ENCODE results near the gene SPACDR. TPM values are rescaled to one million over a fixed set of nuclear protein-coding genes. Genes with fewer than 3 reads are reported as not detected.
A peak's percentile ranks its signal among the peaks of the same experiment; 100 is the strongest.

Gene SPACDR
- total RNA-seq, 2 donors from 2014 or later, result not detected

GRCh38 chr7:100486753-100487446, 22.8 kb upstream of the SPACDR start:
- Histone ChIP-seq H3K4me3 (no peak overlapping the region), H3K36me3 (no peaks in the 10 kb centered on the region), H3K9me3 (no peaks in the 10 kb centered on the region), H3K4me1 (peaks cover 0 to 9% of the 10 kb centered on the region in 2 donors), H3K27me3 (no peaks in the 10 kb centered on the region), H3K27ac (no peak overlapping the region)
- no peak for DNase-seq (ENCODE audit: low spot score)
- TF ChIP-seq, protein P1, sequence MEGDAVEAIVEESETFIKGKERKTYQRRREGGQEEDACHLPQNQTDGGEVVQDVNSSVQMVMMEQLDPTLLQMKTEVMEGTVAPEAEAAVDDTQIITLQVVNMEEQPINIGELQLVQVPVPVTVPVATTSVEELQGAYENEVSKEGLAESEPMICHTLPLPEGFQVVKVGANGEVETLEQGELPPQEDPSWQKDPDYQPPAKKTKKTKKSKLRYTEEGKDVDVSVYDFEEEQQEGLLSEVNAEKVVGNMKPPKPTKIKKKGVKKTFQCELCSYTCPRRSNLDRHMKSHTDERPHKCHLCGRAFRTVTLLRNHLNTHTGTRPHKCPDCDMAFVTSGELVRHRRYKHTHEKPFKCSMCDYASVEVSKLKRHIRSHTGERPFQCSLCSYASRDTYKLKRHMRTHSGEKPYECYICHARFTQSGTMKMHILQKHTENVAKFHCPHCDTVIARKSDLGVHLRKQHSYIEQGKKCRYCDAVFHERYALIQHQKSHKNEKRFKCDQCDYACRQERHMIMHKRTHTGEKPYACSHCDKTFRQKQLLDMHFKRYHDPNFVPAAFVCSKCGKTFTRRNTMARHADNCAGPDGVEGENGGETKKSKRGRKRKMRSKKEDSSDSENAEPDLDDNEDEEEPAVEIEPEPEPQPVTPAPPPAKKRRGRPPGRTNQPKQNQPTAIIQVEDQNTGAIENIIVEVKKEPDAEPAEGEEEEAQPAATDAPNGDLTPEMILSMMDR (IDR thresholded peaks at IDR 0.05), result no peak

DNA sequence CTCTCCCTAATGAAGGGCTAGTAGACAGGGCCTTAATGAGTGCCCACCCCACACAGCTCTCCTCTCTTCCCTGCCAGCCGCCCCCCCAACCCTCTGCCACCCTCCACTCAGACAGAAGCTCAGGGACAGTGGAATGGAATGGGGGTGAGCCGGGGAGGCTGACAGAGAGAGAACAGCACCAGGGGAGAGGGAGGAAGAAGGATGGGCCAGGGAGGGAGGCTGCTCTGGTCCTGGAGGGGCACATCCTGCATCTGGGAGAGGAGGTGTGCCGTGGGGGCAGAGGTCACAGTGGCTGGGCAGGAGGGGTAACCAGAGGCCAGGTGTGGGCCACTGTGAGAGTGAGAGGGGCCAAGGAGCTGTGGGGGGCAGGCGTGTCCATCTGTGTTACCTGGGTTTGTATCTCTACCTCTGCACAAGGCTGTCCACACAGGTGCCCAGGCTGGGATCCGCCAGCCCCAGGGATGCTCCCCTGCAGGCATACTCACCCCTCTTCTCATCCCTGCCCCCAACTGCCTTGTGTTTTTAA, 22.1 kb upstream of the SPACDR start:
- H3K4me3 ChIP-seq, result no peak overlapping the region
- TF ChIP-seq, protein P1 (IDR thresholded peaks at IDR 0.05), result no peak
- H3K36me3 ChIP-seq, result no peaks in the 10 kb centered on the region

DNA sequence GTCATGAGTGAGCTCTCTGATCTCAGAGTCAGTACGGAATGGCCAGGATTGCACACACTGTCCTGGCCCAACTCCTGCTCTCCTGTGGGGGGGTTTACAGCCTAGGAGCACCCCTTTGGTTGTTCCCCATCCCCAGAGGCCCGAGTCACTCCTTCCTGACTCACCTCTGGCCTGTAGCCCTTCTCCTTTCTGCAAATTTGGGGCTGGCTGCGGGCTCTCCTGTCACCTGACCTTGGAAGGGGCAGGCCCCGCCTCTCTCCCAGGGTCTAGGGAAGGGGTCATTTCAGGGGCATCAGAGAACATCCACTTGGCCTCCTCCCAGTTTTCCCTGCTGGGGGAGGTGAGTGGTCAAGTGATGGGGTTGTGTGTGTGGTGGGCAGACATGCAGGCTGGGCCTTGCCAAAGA, 21.4 kb upstream of the SPACDR start:
- TF ChIP-seq, protein P1 (IDR thresholded peaks at IDR 0.05), result no peak
- no peaks in the 10 kb centered on the region for H3K27me3 ChIP-seq
- no peak overlapping the region for H3K4me3 ChIP-seq
- no peaks in the 10 kb centered on the region for H3K9me3 ChIP-seq
- peaks cover 0 to 9% of the 10 kb centered on the region in 2 donors for H3K4me1 ChIP-seq
- H3K27ac ChIP-seq, result no peak overlapping the region
- no peak for DNase-seq (ENCODE audit: low spot score)
- no peaks in the 10 kb centered on the region for H3K36me3 ChIP-seq

More for the DNA sequence above, 22.1 kb upstream of the SPACDR start:
- peaks cover 0 to 9% of the 10 kb centered on the region in 2 donors for H3K4me1 ChIP-seq
- no peak overlapping the region for H3K27ac ChIP-seq
- H3K27me3 ChIP-seq, result no peaks in the 10 kb centered on the region
- H3K9me3 ChIP-seq, result no peaks in the 10 kb centered on the region
- no peak for DNase-seq (ENCODE audit: low spot score)

- Histone ChIP-seq H3K27ac (no peak overlapping the region), H3K36me3 (no peaks in the 10 kb centered on the region), H3K4me3 (no peak overlapping the region), H3K4me1 (peaks cover 0 to 11% of the 10 kb centered on the region in 2 donors), H3K27me3 (no peaks in the 10 kb centered on the region), H3K9me3 (no peaks in the 10 kb centered on the region)
- TF ChIP-seq, protein P1 (IDR thresholded peaks at IDR 0.05), result no peak
- DNase-seq (ENCODE audit: low spot score), result no peak
Observed at GRCh38 chr7:100484673-100485045, 20.6 kb upstream of the SPACDR start.

DNA sequence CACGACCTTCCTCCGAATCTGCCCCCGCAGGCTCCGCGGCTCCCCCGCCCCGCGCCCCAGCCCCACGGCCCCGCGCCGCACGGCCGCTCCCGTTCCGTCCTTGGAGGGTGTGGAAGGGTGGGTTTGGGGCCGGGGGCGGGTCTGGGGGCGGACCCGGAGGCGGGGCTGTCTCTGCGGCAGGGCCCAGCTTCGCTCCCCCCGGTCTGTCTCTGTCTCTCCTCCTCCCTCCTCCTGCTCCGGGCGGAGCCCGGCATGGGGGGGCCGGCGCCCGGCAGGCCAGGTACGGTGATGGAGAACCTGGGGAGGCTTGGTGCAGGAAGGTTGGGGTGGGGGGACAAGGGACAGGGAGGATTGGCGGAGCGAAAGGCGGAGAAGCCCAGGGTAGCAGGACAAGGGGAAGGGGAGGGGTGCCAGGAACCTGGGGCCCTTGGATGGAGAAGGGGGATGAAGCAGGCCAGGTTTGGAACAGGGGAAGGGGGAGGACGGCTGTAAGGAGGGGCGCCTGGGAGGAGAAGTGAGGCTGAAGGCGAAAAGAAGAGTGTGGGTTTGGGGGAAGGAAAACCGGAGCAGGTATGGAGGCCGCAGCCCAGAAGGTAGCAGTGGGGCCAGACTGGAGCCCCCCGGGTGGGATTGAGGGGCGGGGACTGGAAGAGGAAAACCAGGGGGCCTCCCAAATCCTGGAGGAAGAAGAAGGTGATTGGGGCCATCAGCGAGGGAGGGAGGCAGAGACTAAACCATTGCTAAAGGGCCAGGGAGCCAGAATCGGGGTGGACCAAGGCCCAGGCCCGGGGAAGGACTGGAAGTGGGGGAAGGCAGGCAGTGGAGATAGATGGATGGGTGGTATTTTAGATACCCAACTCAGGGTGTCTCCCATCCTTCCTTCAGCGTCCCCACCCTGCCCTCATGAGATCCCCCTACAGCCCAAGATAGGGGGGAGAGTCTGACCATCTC, 19.9 kb upstream of the SPACDR start, which contains the start of gene NYAP1:
Gene NYAP1, plus strand, starts transcription at position 206 of the 951 bp plus-strand sequence. CDS start 1,385 bp downstream, outside the sequence.
- Histone ChIP-seq H3K27ac (peak within 1 kb of the TSS; percentile 28 to 37), H3K9me3 (no peaks in the 10 kb centered on the region), H3K4me1 (peaks cover 0 to 16% of the 10 kb centered on the region in 2 donors), H3K27me3 (no peaks in the 10 kb centered on the region), H3K36me3 (no peaks in the 10 kb centered on the region), H3K4me3 (peak within 1 kb of the TSS; percentile 48 to 61)
- no peak for DNase-seq (ENCODE audit: low spot score)
- TF ChIP-seq, protein P1 (IDR thresholded peaks at IDR 0.05), result no peak
